H1 (cell line): Measurements from ENCODE around the gene MED6. TPM values are rescaled to one million over a fixed set of nuclear protein-coding genes. Genes with fewer than 3 reads are reported as not detected.
A peak's percentile ranks its signal among the peaks of the same experiment; 100 is the strongest.

Experiments used
- CTCF ChIA-PET: fragments of 300-600 bp; sonication (Branson Sonifier 250); formaldehyde crosslinking; loops from one replicate; lab custom pipeline; 2021; ENCODE audit not compliant: partially characterized antibody; lab: Charles Lee
- POLR2A ChIA-PET: fragments of 300-600 bp; sonication (Branson Sonifier 250); formaldehyde crosslinking; loops from one replicate; lab custom pipeline; 2021; ENCODE audit warnings: inconsistent platforms; ENCODE audit not compliant: partially characterized antibody; lab: Charles Lee
- DNase-seq, 2 experiments: peaks; one replicate each; pipeline versions ENCODE4 v3.0.0 to v3.0.0-alpha.2; 2010 to 2022; ENCODE audit warnings: low spot score in 2 of 2, low read depth in 1 of 2, mixed read lengths in 1 of 2
- FAIRE-seq: peaks from 2 replicates; lab custom pipeline; 2011; peaks lifted over from hg19 to GRCh38; lab: Jason Lieb, UNC
- H2AFZ ChIP-seq: 2 replicates; pipeline ENCODE4 v1.8.1; 2012; ENCODE audit warnings: low read length, inconsistent platforms
- H2AK5ac ChIP-seq: 2 replicates; pipeline ENCODE4 v1.6.1; 2013; ENCODE audit warnings: low read depth, low read length
- H2BK120ac ChIP-seq: replicated peaks from 2 replicates; pipeline ENCODE3; 2013; ENCODE audit warnings: low read depth, low read length, inconsistent platforms
- H2BK12ac ChIP-seq: 2 replicates; pipeline ENCODE4 v1.6.1; 2013; ENCODE audit warnings: low read depth, low read length
- H2BK15ac ChIP-seq: 2 replicates; pipeline ENCODE4 v1.6.1; 2013; ENCODE audit warnings: low read length
- H2BK20ac ChIP-seq: 2 replicates; pipeline ENCODE4 v1.6.1; 2013; ENCODE audit warnings: low read length
- H2BK5ac ChIP-seq: 2 replicates; pipeline ENCODE4 v1.6.1; 2013; ENCODE audit warnings: low read depth, low read length
- H3K14ac ChIP-seq: 2 replicates; pipeline ENCODE4 v1.6.1; 2013; ENCODE audit warnings: inconsistent platforms; ENCODE audit not compliant: insufficient read length
- H3K18ac ChIP-seq: 2 replicates; pipeline ENCODE4 v1.6.1; 2013; ENCODE audit warnings: low read length; ENCODE audit errors: extremely low read depth
- H3K23ac ChIP-seq: 2 replicates; pipeline ENCODE4 v1.6.1; 2013; ENCODE audit warnings: inconsistent platforms; ENCODE audit not compliant: insufficient read length
- H3K23me2 ChIP-seq: 2 replicates; pipeline ENCODE4 v1.6.1; 2013; ENCODE audit warnings: low read depth, low read length
- H3K27ac ChIP-seq: 2 replicates; pipeline ENCODE4 v1.6.1; 2011; ENCODE audit warnings: low read depth, low read length, inconsistent platforms
- H3K27me3 ChIP-seq, 4 experiments: replicated peaks in 1 of 4; 1 replicate in 1 of 4; 2 replicates in 3 of 4; pipeline versions ENCODE4 v1.6.1 to v1.8.1; 2011 to 2013; ENCODE audit warnings: low read length in 3 of 4, mild to moderate bottlenecking in 3 of 4, inconsistent platforms in 2 of 4, mixed read lengths in 2 of 4, moderate library complexity in 1 of 4; ENCODE audit not compliant: control insufficient read depth in 3 of 4, insufficient read depth in 3 of 4; ENCODE audit errors: extremely low read depth in 1 of 4
- H3K36me3 ChIP-seq, 4 experiments: 2 replicates each; pipeline versions ENCODE4 v1.6.1 to v1.8.1; 2011 to 2013; ENCODE audit warnings: mild to moderate bottlenecking in 4 of 4, low read length in 3 of 4, moderate library complexity in 2 of 4, control low read depth in 1 of 4, inconsistent platforms in 1 of 4; ENCODE audit not compliant: insufficient read depth in 4 of 4, control insufficient read depth in 2 of 4
- H3K4ac ChIP-seq: replicated peaks from 2 replicates; pipeline ENCODE3; 2013; ENCODE audit warnings: low read length, low read depth, mixed read lengths, inconsistent platforms; ENCODE audit not compliant: insufficient read length
- H3K4me1 ChIP-seq, 4 experiments: replicated peaks in 1 of 4; 1 replicate in 1 of 4; 2 replicates in 3 of 4; pipeline versions ENCODE4 v1.6.1 to v1.8.1; 2011 to 2013; ENCODE audit warnings: low read length in 3 of 4, inconsistent platforms in 2 of 4, mixed read lengths in 1 of 4; ENCODE audit not compliant: insufficient read depth in 4 of 4, control insufficient read depth in 3 of 4
- H3K4me2 ChIP-seq, 2 experiments: 2 replicates each; pipeline versions ENCODE4 v1.6.1 to v1.8.1; 2011 to 2013; ENCODE audit warnings: low read depth in 2 of 2, low read length in 2 of 2, control low read depth in 1 of 2, inconsistent platforms in 1 of 2, mild to moderate bottlenecking in 1 of 2; ENCODE audit not compliant: insufficient read depth in 1 of 2
- H3K4me3 ChIP-seq, 4 experiments: fragments of 200-600, 300-600 bp in 1 of 4; sonication (generic), shearing (Covaris generic), sonication (Bioruptor Twin) in 1 of 4; 2 replicates each; pipeline versions ENCODE4 v1.5.1 to v1.8.1; 2011 to 2016; ENCODE audit warnings: low read length in 4 of 4, low read depth in 3 of 4, control low read depth in 2 of 4, inconsistent platforms in 2 of 4, mild to moderate bottlenecking in 2 of 4, mixed read lengths in 1 of 4, moderate library complexity in 1 of 4; ENCODE audit not compliant: insufficient read depth in 2 of 4; ENCODE audit errors: extremely low read depth in 1 of 4
- H3K56ac ChIP-seq: replicated peaks from 2 replicates; pipeline ENCODE3; 2013; ENCODE audit warnings: low read depth, mild to moderate bottlenecking, mixed read lengths, low read length, inconsistent platforms; ENCODE audit not compliant: insufficient read length
- H3K79me1 ChIP-seq: 2 replicates; pipeline ENCODE4 v1.6.1; 2013; ENCODE audit warnings: low read depth, low read length, control low read depth
- H3K79me2 ChIP-seq, 2 experiments: 2 replicates each; pipeline versions ENCODE4 v1.6.1 to v1.8.1; 2012 to 2013; ENCODE audit warnings: low read length in 2 of 2, mild to moderate bottlenecking in 2 of 2, inconsistent platforms in 1 of 2; ENCODE audit not compliant: insufficient read depth in 2 of 2, control insufficient read depth in 1 of 2
- H3K9ac ChIP-seq, 4 experiments: replicated peaks in 1 of 4; 1 replicate in 1 of 4; 2 replicates in 3 of 4; pipeline versions ENCODE4 v1.6.1 to v1.8.1; 2011 to 2013; ENCODE audit warnings: low read depth in 3 of 4, low read length in 3 of 4, control low read depth in 2 of 4, mild to moderate bottlenecking in 2 of 4, moderate library complexity in 2 of 4, inconsistent platforms in 1 of 4; ENCODE audit errors: extremely low read depth in 1 of 4
- H3K9me3 ChIP-seq, 2 experiments: 2 replicates each; pipeline versions ENCODE4 v1.6.1 to v1.8.1; 2012 to 2013; ENCODE audit warnings: mild to moderate bottlenecking in 2 of 2, moderate library complexity in 2 of 2, control low read depth in 1 of 2, inconsistent platforms in 1 of 2, low read depth in 1 of 2, low read length in 1 of 2, mixed read lengths in 1 of 2; ENCODE audit not compliant: insufficient read depth in 2 of 2
- H4K20me1 ChIP-seq, 2 experiments: replicated peaks in 1 of 2; 2 replicates each; pipeline versions ENCODE3 to v1.8.1; 2011 to 2013; ENCODE audit warnings: inconsistent platforms in 2 of 2, low read length in 2 of 2, mild to moderate bottlenecking in 1 of 2; ENCODE audit not compliant: insufficient read depth in 2 of 2, control insufficient read depth in 1 of 2
- H4K5ac ChIP-seq: 2 replicates; pipeline ENCODE4 v1.6.1; 2013; ENCODE audit warnings: low read length, low read depth, mixed read lengths, inconsistent platforms; ENCODE audit not compliant: insufficient read length
- H4K8ac ChIP-seq: 2 replicates; pipeline ENCODE4 v1.8.0; 2013; ENCODE audit warnings: mild to moderate bottlenecking, moderate library complexity, low read length, inconsistent platforms; ENCODE audit not compliant: insufficient read depth; ENCODE audit errors: extremely low read depth
- H4K91ac ChIP-seq: replicated peaks from 2 replicates; pipeline ENCODE3; 2013; ENCODE audit warnings: low read length, mixed read lengths, inconsistent platforms; ENCODE audit not compliant: insufficient read length
- BACH1 ChIP-seq: IDR thresholded peaks from 2 replicates; pipeline ENCODE4 v1.6.1; 2012; ENCODE audit warnings: low read length, improper control_type of control experiment
- MAFK ChIP-seq: IDR thresholded peaks from 2 replicates; pipeline ENCODE4 v1.6.1; 2012; ENCODE audit warnings: low read depth, mild to moderate bottlenecking, improper control_type of control experiment, low read length
- TEAD4 ChIP-seq: IDR thresholded peaks from 2 replicates; pipeline ENCODE4 v1.6.1; 2012; ENCODE audit warnings: low read depth, low read length, inconsistent platforms, mixed read lengths
- WGBS, 2 experiments: shearing (Covaris generic) in 1 of 2; methylation state at CpG; one replicate each; pipeline versions ENCODE4 v1.1.6 to v1.1.7; 2013 to 2015; ENCODE audit warnings: low lambda C conversion rate in 2 of 2, mixed read lengths in 2 of 2, inconsistent platforms in 1 of 2, low coverage in 1 of 2, missing lambda C conversion rate in 1 of 2; ENCODE audit not compliant: insufficient replicate concordance in 2 of 2, insufficient coverage in 1 of 2, insufficient read length in 1 of 2; ENCODE audit errors: extremely low coverage in 1 of 2, missing lambda C conversion rate in 1 of 2; 5-methylcytosine and 5-hydroxymethylcytosine counted together
- polyA plus RNA-seq, 7 experiments: library from polyadenylated mRNA; depleted of rRNA in 3 of 7; stranded (reverse) in 5 of 7; unstranded in 2 of 7; fragments of >200 nt in 5 of 7; fragments of 200-250 nt in 2 of 7; gene quantifications; 1 replicate in 5 of 7; 2 replicates in 1 of 7; 4 replicates in 1 of 7; pipeline versions ENCODE4 v1.2.1 to v1.2.3, GENCODE V29; 2011 to 2013; ENCODE audit warnings: missing spikeins in 2 of 7, mixed read lengths in 2 of 7
- total RNA-seq: library from RNA; stranded (reverse); fragmentation: NEBNext Ultra II Directional; extraction: Animal tissue kit (Norgen Biotek cat#: 25700); gene quantifications from 2 replicates; pipeline ENCODE4 v1.2.1, GENCODE V29; 2021
- TF ChIP-seq, protein P1 (sequence below), 3 experiments: IDR thresholded peaks; 1 replicate in 2 of 3; 2 replicates in 1 of 3; pipeline versions ENCODE4 v1.5.1 to v1.6.1; 2011; ENCODE audit warnings: low read length in 3 of 3, mild to moderate bottlenecking in 3 of 3, inconsistent platforms in 2 of 3, low read depth in 1 of 3, moderate library complexity in 1 of 3; ENCODE audit not compliant: insufficient read depth in 1 of 3; ENCODE audit errors: control extremely low read depth in 1 of 3

Gene MED6
- total and polyA plus RNA-seq, 2 of the 8 experiments (the other 6 are each of a cell fraction or from before 2014, with no cell fraction given): 33.1 to 39.7 TPM

DNA sequence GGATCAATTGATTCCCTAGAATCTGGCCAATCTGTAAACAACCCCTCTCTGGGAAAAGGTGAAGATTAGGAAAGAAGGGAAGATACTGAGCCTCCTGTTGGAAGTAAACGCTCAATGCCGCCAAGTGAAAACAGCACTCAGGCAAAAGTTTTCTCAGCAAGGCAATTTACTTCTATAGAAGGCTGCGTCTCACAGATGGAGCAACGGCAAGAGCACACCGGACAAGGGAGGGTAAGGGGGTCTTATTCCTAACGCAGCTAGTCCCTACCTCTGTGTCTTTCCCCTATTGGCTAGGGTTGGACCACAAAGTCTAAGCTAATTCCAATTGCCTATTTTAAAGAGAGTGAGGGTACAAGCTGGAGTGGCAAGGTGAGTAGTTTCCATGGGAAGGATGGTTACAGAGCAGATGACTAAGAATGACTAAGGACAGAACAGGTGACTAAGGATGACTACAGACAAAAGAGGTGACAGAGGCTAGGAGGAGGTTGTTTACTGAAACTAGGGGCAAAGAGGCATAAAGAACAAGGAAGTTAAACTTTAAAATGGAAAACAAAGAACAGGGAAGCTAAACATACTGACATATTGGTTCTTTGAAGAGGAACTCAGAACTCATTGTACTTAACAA, 35.6 kb upstream of the MED6 start:
- Histone ChIP-seq H2BK120ac (no peak overlapping the region), H3K4me1 (peaks cover 0 to 9% (median 1%) of the 10 kb centered on the region in 4 experiments; a peak in 3 of 7 replicates), H3K9me3 (no peaks in the 10 kb centered on the region), H2BK20ac (no peak overlapping the region), H3K56ac (no peak overlapping the region), H3K79me1 (no peaks in the 10 kb centered on the region), H3K27me3 (no peaks in the 10 kb centered on the region), H3K4ac (no peak overlapping the region), H4K91ac (no peak overlapping the region), H3K23me2 (peaks cover 2% of the 10 kb centered on the region), H3K23ac (no peak overlapping the region), H2BK5ac (no peak overlapping the region), H2BK12ac (no peak overlapping the region), H3K9ac (no peak overlapping the region), H4K5ac (no peak overlapping the region), H3K14ac (no peak overlapping the region), H3K27ac (no peak overlapping the region), H3K4me2 (no peak overlapping the region)
- CTCF ChIA-PET: interaction anchor here (0.8 to 5.5 kb wide), 4 partner anchors 13 to 78 kb away, joined by 3 to 43 read pairs (median 8); no protein-coding TSS in a partner anchor
- no peak for DNase-seq
- peak; percentile 27; the same call in 1 of the 2 replicates for TF ChIP-seq BACH1
- TF ChIP-seq, protein P1, sequence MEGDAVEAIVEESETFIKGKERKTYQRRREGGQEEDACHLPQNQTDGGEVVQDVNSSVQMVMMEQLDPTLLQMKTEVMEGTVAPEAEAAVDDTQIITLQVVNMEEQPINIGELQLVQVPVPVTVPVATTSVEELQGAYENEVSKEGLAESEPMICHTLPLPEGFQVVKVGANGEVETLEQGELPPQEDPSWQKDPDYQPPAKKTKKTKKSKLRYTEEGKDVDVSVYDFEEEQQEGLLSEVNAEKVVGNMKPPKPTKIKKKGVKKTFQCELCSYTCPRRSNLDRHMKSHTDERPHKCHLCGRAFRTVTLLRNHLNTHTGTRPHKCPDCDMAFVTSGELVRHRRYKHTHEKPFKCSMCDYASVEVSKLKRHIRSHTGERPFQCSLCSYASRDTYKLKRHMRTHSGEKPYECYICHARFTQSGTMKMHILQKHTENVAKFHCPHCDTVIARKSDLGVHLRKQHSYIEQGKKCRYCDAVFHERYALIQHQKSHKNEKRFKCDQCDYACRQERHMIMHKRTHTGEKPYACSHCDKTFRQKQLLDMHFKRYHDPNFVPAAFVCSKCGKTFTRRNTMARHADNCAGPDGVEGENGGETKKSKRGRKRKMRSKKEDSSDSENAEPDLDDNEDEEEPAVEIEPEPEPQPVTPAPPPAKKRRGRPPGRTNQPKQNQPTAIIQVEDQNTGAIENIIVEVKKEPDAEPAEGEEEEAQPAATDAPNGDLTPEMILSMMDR (IDR thresholded peaks at IDR 0.05; ENCODE audit: control extremely low read depth in 1 of 3, insufficient read depth in 1 of 3, low read depth in 1 of 3, low read length in 3 of 3): peak in 1 of 3 experiments; percentile 3; a peak in 1 of 4 replicates
- TF ChIP-seq TEAD4: no peak
- no peak for TF ChIP-seq MAFK
- TF ChIP-seq, all 59 proteins: peak for 2
- no peak overlapping the region for H3K4me3 ChIP-seq
- H4K8ac ChIP-seq: no peak overlapping the region
- no peaks in the 10 kb centered on the region for H4K20me1 ChIP-seq
- H2AFZ ChIP-seq: no peak overlapping the region
- peaks cover 0 to 24% of the 10 kb centered on the region in 2 experiments; a peak in 2 of 4 replicates for H3K79me2 ChIP-seq
- no peak overlapping the region for H2AK5ac ChIP-seq
- no peaks in the 10 kb centered on the region for H3K36me3 ChIP-seq
- no peak for FAIRE-seq
- POLR2A ChIA-PET: interaction anchor here (1.3 to 2.1 kb wide), 2 partner anchors 13 to 18 kb away, joined by 5 read pairs; no protein-coding TSS in a partner anchor
- H3K18ac ChIP-seq: no peak overlapping the region
- no peak overlapping the region for H2BK15ac ChIP-seq
- 90% methylated on average over 6 of the region's 6 CpGs; no CpG with 5 or more reads in 1 of the 2 experiments for WGBS, 2 experiments
